Panc1 (cell line): ENCODE measurements around the gene PLEKHG5.
"Not testable (repeated sequence)": the region's sequence is repeated elsewhere in the genome, so short reads cannot be mapped to it uniquely, and the experiment has no call there.

Source experiments
- SIN3A ChIP-seq: IDR thresholded peaks from 2 replicates; pipeline ENCODE4 v1.6.1; 2012; ENCODE audit warnings: low read depth, mild to moderate bottlenecking, low read length, moderate library complexity, borderline replicate concordance; ENCODE audit not compliant: insufficient read depth
- TF ChIP-seq, protein P1 (sequence below): fragments of 450-650 bp; IDR thresholded peaks from 2 replicates; pipeline ENCODE4 v1.5.1; 2017; ENCODE audit warnings: mild to moderate bottlenecking

DNA sequence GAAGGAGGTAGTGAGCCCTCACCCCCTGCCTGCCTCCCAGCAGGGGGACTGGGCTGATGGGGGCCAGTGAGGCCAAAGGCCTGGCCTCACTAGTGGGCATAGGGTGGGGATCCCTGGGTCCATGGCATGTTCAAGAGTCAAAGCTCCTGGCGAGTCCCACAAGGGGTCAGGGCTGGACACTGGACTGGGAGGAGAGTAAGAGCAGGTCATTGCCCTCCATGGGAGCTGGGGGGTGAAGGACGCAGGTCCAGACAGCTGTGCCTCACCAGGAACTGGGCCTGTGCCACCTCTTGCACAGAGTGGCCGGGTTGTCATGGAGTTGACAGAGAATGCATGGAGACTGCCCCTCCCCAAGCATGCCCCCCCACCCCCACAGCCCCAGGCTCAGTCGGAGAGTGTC is 45.5 kb downstream of the PLEKHG5 start:
- TF ChIP-seq, protein P1, sequence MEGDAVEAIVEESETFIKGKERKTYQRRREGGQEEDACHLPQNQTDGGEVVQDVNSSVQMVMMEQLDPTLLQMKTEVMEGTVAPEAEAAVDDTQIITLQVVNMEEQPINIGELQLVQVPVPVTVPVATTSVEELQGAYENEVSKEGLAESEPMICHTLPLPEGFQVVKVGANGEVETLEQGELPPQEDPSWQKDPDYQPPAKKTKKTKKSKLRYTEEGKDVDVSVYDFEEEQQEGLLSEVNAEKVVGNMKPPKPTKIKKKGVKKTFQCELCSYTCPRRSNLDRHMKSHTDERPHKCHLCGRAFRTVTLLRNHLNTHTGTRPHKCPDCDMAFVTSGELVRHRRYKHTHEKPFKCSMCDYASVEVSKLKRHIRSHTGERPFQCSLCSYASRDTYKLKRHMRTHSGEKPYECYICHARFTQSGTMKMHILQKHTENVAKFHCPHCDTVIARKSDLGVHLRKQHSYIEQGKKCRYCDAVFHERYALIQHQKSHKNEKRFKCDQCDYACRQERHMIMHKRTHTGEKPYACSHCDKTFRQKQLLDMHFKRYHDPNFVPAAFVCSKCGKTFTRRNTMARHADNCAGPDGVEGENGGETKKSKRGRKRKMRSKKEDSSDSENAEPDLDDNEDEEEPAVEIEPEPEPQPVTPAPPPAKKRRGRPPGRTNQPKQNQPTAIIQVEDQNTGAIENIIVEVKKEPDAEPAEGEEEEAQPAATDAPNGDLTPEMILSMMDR: not testable (repeated sequence)
- not testable (repeated sequence) for TF ChIP-seq SIN3A
